GM10248 (cell line): Measurements from ENCODE around the gene SHISA9.

ENCODE experiments used
- CTCF ChIA-PET: fragments of 300-600 bp; sonication (Branson Sonifier 250); formaldehyde crosslinking; extraction: SDS; loops from one replicate; lab custom pipeline; 2021; ENCODE audit warnings: antibody characterized with exemption; lab: Yijun Ruan, JAX
- POLR2A ChIA-PET: fragments of 350-650 bp; sonication (Branson Sonifier 250); formaldehyde crosslinking; extraction: SDS; loops from one replicate; lab custom pipeline; 2020; ENCODE audit warnings: antibody characterized with exemption; lab: Yijun Ruan, JAX
- DNase-seq: peaks from one replicate; pipeline ENCODE4 v3.0.0; 2012; ENCODE audit errors: extremely low spot score
- TF ChIP-seq, protein P1 (sequence below): IDR thresholded peaks from 2 replicates; pipeline ENCODE4 v1.5.1; 2012; ENCODE audit warnings: mild to moderate bottlenecking, low read depth; ENCODE audit errors: extremely low read depth, missing control alignments, control extremely low read depth

SHISA9 gene

DNA sequence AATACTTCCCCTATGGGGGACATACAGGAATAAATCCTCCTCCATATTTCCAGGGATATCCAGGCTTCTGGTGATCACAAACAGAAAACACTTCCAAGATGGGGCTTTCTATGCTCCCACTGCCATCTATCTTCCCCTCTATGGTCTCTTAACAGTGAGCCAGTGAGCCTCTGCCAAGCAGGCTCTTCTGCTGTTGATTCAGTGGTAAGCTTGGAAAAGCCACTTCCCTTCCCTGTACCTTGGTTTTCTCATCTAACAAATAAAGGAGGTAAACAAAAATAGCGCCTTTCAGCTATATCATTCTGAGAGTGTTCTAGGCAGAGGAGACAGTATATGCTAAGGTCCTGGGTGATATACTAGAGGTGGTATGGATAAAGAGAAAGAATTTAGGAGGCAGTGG is 368.0 kb downstream of the SHISA9 start:
- CTCF ChIA-PET: interaction anchor here (0.8 kb wide), 1 partner anchor 12 kb away, joined by 3 read pairs; no protein-coding TSS in a partner anchor
- TF ChIP-seq, protein P1, sequence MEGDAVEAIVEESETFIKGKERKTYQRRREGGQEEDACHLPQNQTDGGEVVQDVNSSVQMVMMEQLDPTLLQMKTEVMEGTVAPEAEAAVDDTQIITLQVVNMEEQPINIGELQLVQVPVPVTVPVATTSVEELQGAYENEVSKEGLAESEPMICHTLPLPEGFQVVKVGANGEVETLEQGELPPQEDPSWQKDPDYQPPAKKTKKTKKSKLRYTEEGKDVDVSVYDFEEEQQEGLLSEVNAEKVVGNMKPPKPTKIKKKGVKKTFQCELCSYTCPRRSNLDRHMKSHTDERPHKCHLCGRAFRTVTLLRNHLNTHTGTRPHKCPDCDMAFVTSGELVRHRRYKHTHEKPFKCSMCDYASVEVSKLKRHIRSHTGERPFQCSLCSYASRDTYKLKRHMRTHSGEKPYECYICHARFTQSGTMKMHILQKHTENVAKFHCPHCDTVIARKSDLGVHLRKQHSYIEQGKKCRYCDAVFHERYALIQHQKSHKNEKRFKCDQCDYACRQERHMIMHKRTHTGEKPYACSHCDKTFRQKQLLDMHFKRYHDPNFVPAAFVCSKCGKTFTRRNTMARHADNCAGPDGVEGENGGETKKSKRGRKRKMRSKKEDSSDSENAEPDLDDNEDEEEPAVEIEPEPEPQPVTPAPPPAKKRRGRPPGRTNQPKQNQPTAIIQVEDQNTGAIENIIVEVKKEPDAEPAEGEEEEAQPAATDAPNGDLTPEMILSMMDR: no peak
- no peak for DNase-seq
- POLR2A ChIA-PET: no interaction called here

DNA sequence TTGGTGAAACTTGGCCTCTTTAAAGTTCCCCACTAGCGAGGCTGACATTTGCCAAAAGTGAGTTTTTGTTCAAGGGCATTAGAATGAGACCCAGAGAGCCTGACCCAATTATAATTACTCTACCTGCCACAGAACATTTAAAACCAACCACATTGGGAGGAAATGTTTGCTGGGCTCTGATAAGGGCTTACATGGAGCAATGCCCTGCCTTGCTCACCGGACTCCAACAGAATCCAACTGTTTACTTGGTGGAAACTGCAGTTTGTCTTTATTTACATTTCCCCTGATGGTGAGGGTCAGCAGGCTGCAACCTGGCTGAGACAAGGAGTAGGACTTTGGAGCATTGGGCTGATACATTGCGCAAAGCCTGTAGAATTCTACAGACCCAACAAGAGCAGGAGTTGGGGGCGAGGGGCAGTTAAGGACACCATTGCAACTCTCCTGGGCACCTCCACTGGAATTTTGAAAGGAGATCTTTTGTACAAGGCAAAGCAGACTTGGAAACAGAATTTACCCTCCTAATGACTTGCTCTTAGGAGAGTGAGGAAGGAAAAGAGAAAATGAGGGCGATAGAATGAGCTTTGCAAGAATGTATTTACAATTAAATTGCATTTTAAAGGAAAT is 368.6 kb downstream of the SHISA9 start:
- no peak for DNase-seq
- CTCF ChIA-PET: no interaction called here
- TF ChIP-seq, protein P1: no peak
- POLR2A ChIA-PET: no interaction called here

GRCh38 chr16:13270602-13271001 is 369.2 kb downstream of the SHISA9 start:
- ChIA-PET POLR2A (no interaction called here), CTCF (no interaction called here)
- no peak for DNase-seq
- TF ChIP-seq, protein P1: no peak

DNA sequence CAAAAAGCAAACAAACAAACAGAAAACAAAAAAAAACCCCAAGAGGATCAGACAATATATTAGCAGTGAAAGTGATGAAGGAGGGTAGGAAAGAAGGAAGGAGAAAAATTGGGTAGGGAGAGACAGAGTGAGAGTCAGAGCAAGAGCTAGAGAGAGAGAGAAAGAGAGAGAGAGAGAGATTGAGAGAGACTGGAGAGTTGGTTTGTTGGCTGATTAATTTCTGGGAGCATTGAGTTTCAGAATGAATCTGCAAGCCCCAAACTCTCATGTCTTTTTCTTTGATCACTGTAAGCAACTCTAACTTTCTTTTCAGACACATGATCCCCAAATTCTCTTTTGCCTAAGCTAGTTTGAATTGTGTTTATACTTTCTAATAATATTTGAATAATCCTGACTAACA is 388.1 kb downstream of the SHISA9 start:
- peak; percentile 8 for DNase-seq
- CTCF ChIA-PET: interaction anchor here (0.9 to 1.4 kb wide), 2 partner anchors 17 to 110 kb away, joined by 3 read pairs; no protein-coding TSS in a partner anchor
- TF ChIP-seq, protein P1: no peak
- POLR2A ChIA-PET: no interaction called here
